Activated CD4-positive, alpha-beta T cell treated with anti-CD3 and anti-CD28 coated beads for 24 hours (primary cell): ENCODE measurements around the gene STK39.
A peak's percentile ranks its signal among the peaks of the same experiment; 100 is the strongest.
"Not testable (repeated sequence)": the region's sequence is repeated elsewhere in the genome, so short reads cannot be mapped to it uniquely, and the experiment has no call there.

Experiments used
- DNase-seq, 2 donors: peaks; one replicate each; pipeline ENCODE4 v3.0.0-alpha.2; 2020; ENCODE audit warnings: low read depth in 2 of 2

STK39 gene

DNA sequence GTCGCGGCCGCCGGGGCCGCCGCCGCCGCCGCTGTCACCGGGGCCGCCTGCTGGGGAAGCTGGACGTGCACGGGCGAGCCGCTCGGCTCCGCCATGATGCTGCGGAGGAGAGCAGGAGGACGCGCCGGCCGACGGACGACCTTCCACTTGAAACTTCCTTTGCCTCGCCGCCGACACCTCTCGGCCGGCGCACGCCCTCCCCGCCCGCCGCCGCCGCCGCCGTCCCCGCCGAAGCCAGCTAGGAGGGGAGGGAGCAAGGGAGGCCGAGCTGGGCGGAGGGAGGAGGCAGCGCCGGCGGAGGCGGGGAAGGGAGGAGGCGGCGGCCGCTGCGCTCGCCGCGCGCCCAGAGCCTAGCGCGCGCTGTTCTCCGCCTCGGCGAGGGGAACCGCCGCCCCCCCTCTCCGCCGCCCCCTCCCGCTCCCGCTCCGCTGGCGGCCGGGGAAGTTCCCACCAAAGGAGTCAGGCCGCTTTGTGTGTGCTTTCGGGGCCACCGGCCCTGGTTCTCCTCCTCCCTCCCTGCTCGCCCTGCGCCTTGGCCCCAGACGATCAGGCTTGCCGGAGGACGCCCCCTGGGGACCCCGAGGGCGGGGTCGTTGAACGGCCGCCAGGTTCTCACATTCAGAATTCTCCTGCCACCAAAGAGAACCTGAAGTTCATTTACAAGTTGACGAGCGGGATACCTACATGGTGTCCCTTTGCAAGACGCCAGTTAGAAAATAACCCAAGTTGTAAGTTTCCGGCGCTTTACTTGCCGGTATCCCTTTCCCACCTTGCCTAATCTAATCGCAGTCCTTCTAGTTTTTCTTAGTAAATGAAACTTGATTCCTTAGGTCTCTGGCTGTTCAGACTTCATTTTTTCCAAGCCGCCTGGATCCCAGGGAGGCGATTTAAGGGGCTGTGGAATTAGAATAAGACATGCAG lies at the start of gene STK39:
STK39 (minus strand) TSS at position 255 of the 921 bp plus-strand sequence; CDS start at position 95, 160 bp downstream.
- DNase-seq: peak; percentile 62 to 69

DNA sequence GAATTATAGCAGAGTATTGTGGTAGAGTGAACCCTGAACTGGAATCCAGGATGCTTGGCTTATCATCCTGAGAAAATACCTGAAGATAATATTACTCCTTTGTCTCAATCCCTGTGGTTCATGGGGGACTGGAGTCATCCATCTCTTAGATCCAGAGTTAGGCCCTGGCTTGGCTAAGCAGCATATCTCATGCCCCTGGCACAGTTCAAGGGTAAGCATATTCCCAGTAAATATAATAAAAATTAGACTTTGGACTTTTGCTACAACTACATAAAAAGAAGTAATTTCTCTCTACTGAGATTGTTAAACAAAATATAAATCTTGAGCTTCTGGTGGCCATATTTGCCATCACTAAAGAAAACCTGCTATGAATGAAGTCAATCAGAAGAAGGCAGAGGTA lies 47.7 kb upstream of the STK39 start:
- no peak for DNase-seq

DNA sequence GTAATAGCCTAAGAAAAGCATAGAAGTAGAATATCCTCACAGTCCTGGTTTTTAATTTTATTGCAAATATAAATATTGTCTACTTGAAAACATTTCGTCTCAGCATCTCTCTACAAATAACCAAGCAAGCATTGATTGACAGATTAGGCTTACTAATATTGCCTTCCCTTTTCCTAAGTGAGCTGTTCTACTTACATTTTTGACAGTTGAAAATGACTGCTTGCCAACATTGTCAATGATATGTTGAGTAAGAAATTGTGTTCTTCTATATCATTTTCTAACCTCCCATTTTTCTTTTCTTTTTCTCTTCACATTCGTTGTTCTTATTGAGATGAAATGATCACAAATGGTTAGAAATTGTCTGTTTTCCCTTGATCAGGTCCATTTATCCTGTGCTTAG lies 47.0 kb upstream of the STK39 start:
- no peak for DNase-seq

DNA sequence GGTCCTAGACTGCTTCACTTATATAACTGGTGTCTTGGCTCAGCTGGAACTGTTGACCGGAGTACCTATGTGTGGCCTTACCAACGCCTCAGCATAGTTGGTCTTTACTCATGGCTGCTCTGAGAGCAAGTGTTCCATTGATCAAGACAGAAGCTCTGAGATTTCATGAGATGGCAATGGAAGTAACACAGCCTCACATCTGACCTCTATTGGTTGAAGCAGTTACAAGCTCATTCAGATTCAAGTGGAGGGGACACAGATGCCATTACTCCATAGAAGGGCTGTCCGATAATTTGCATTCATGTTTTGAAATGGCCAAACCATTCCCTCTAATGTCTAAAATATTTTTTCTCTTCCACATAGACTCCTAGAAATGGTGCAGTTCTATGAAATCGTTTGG lies 46.4 kb upstream of the STK39 start:
- DNase-seq: no peak

DNA sequence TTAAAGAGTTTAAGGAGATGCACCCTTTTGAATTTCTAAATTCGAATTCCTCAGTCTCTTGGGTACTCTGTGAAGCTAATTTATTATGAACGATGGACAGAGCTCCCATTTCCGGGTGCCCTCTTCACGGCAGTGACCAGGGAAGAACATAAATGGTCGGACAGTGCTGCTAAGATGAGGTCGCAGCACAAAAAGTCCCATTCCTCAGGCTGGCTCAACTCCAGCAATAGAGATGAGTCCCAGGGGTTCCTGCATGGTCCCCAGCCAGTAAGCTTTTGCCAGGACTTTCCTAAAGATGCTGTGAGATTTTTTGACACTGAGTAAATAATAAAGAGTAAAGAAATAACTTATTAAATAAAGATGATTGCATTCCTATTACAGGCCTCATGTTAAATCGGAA lies 43.0 kb upstream of the STK39 start:
- DNase-seq: no peak

DNA sequence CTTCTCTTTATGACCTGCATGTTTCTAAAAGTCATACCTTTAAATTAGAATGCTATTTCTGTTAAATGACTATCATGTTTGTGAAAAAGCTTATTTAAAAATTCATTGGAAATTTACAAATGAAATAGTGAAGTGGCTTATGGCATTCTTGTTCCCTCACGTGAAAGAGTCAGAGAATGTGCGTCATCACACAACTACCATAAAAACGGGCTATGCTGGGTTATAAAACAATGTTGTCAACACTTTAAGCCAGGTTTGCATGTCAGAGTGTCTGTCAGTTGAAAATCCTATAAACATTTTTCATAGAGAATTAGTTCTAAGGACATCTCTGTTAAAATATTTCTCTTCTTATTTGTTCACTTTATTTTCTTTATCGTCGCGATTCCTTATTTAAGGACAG lies 42.5 kb upstream of the STK39 start:
- no peak for DNase-seq

DNA sequence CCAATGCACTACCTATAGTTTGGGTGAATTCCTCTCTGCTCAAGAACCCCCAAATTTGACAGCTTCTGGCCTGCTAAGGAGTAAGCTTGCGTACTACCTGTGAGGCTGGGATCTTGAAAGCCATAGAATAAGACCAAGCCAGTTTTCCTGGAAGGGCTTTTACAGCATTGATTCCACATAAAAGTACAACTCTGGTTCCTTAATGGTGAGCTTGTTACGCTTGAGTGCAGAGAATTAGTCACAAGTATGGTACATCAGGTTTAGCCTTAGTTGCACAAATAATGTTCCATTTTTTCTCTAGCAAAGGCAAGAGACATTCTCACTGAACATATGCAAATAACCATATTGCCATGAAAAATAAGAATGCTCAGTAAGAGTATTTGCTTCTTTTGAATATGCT lies 39.1 kb upstream of the STK39 start:
- no peak for DNase-seq

DNA sequence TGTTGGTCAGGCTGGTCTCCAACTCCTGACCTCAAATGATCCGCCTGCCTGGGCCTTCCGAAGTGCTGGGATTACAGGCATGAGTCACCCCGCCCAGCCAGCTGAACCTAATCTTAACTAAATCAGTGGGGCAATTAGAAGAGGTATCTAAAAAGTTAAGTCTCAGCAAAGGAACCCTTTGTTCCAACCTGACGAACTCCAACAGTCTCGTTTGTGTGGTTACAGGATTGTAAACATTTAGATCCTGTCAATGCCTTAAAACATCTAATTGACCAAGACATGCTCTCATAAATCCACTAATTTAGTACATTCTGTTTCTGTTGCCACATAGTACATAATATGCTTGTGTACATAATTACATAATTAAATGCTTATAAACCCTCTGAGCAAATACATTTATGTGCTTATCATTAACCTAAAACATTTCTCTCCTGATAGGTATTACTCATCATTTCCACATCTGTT lies 31.1 kb upstream of the STK39 start:
- no peak for DNase-seq

DNA sequence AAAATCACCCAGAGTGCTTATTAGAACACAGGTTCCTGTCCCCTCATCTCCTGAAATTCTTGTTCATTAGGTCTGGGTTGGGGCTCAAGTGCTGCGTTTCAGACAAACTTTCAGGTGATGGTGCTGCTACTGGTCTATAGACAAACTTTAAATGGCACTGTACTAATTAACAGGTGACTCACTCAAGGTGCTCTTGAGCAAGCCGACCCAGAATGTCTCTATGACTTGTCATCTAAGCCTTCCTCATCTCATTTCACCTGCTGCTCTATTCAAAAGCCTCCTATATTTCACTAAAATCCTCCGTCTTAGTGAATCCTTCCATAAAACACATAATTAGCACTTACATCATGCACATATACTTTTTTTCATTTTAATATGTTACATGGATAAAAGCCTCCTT lies 29.9 kb upstream of the STK39 start:
- no peak for DNase-seq

DNA sequence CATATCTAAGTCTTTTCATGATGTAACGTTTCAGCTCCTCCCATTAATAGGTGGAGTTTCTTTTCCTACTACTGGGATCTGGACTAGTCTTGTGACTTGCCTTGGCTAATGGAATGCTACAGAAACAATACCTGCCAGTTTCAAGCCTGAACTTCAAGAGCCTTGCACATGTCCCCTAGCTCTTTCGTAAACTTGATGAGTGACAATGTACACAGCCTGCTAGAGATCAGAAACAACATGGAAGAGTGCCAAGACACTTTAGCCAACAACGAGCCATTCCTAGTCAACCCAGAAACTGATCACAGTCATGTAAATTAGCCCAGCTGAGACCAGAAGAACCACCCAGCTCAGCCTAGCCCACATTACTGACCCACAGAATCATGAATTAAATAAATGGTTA lies 24.8 kb upstream of the STK39 start:
- no peak for DNase-seq

DNA sequence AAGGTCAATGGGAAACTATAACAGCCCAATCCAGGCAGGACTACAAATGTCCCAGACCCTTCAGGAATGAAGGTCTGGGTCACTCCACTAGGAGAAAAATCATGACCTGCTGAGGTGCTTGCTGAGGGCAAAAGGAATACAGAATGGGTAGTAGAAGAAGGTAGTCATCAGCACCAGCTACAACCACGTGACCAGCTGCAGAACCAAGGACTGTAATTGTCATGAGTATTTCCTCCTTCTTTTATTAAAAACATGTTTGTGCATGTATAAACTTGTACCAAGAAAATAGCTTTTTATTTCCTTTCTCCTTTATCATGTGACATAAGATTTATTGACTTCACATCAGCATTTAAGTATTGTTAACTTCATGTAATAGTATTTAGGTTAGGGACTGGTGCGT lies 15.5 kb upstream of the STK39 start:
- not testable (repeated sequence) for DNase-seq

DNA sequence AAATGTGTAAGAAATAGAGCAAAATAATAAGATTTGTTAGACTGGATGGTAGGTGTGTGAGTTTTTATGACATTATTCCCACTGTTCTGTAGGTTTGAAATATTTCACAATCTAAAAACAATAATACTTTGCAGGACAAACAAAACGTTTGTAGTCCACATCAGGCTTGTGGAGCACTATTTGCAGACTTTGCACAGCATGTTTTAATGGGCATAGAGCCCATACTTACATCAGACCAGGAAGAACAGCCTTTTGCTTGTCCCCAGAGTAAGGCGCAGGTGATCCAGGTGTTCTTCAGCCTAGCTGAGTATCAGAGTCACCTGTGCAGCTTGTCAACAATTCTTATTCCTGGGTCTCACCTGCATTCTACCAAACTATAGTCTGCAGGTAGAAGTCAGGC lies 9.1 kb upstream of the STK39 start:
- DNase-seq: no peak

DNA sequence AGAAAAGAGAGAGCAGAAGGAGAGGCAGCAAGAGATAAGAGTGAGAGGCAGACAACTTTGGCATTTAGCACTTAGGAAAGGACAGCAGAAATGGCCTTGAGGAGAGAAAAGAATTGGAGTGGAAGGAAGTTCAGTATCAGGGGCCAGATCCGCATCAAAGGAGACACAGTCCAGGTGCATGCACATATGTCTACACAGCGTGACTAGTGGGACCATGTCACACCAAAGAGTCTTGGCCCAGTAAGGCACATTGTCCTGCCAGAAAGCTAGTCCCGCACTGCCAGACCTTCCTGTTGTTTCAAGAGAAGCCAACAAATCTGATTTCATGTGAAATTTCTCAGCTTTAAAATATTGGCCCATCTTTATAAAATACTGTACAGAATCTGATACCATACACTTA lies 8.5 kb upstream of the STK39 start:
- no peak for DNase-seq

DNA sequence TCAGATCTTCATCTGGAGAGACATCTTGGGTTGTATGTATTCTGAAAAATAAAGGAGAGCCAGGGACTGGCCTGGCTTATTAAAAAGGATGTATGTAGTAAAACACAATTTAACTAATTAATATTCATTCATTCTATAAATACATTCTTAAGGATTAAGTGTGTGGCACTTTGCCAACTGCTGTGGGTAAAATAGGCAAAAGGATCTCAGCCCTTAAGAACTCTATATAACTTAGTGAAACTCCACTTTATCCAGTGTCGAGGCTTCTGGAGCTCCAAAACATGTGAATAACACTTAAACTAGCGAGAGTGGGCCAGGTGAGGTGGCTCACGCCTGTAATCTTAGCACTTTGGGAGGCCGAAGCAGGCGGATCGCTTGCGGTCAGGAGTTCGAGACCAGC lies 7.7 kb upstream of the STK39 start:
- DNase-seq: no peak

DNA sequence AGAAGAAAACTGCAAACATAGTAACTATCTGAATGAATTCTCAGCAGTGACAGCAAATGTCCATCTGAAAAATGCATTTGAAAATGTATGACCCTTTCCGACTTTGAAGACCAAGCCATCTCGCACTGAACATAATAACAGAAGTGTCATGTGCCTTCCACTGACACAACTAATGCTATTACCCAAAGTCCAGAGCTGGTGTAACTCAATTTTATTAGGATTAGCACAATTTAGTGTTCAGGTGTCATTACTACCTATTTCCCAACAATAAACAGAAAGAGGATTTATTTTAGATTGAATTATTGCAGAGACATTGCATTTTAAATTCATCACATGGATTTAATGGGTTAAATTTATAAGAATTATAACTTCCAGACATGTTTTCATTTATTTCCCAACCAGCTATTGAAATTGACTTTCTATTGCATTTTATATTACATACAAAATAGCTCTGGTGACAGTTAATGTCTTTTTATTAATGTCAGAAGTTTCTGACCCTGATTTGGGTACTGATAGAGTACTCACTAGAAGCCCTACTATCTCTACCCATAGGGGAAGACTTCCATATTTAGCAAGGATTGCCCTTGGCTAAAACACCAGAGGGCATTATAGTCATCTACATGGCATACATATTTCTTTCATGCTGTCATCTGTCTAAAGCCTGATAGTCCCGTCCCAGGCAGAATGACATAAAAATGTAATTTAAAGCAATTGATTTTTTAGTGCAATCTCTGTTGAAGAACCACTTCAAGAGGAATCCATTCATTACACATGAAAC lies 7.0 kb upstream of the STK39 start:
- DNase-seq: no peak

DNA sequence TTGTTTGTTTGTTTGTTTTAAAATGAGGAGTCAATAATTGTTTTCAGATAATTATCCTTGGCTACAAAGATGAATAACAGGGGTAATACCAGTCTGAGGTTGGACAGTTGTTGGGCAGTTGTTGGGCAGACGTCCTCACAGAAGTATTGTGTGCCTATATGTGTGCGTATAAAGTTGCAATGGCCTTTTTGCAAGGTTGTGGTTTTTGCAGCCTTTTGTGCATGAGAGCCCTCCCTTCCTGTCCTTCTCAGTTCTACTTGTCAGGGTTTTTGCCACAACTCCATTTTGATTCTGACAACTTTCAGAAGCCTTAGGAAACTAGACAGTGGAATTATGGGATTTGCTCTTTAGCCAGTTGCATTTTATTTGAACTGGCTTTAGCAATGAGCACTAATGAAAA lies 6.0 kb upstream of the STK39 start:
- DNase-seq: no peak

DNA sequence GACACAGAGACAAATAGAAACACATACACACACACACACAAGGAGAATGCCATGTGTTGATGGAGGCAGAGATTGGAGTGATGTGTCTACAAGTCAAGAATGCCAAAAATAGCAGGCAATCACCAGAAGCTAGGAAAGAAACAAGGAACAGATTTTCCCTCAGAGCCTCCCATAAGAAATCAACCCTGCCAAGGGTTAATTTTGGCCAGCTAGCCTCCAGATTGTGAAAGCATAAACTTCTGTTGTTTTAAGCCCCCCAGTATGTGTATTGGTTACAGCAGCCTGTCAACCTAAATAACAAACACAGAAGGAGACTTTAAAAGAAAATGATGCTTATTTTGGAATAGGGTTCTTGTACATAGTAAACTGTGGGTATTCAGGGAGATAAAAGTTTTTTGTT lies 5.6 kb upstream of the STK39 start:
- DNase-seq: no peak

DNA sequence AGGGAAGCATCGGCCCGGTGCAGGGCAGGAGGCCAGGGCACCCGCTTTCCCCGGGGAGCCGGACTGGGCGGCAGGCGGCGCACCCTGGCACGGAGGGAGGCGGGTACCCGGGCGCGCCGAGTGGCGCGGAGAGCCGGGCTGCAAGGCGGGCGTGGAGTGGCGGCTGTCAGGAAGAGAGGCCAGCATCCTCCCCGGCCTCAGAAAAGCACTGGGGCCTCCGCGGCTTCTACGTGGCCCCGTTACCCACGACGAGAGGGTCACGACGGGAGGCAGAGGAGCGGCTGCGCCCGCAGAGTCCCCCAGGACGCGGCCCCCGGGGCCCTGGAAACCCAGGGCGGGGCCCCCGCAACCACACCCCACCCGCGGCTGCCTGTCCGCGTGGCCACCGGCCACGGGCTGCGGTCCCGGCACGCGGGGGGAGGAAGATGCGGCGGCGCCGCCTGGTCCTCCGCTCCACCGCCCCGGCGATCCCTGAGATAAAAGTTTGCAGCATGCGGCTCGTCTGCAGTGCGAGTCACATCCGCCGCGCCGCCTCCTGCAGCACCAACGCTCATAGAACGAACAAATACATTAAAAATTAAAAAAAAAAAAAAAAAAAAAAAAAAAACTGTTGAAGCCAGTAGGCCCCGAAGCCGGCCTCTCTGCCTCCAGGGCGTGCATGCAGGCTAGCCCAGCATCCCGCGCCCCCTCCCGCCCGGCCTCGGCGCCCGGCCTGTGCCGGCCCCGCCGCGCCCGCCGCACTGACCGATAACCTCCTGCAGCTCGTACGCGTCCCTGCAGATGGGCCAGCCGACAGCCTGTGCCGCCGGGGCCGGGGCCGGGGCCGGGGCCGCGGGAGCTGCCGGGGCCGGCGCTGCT lies 683 bp downstream of the STK39 start:
- peak; percentile 43 to 59 for DNase-seq

DNA sequence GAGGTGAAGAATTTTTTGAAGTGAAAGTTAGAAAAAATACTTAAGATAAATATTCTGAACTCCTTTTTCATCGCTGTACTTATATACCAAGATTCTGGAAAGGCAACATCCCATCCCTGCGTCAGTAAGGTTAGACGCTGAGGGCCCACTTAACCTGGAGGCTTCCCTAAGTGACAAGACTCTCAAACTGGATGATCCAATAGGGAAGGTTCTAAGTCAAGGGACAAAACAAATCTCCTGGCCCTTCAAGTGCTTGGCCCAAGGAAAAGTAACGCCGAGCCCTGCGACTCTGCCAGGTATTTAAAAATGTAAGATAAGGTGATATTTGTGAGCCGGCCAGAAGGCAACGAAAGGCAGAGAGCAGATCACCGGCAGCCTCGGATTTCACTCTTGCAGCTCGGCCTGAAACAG lies 1.3 kb downstream of the STK39 start:
- DNase-seq: no peak

DNA sequence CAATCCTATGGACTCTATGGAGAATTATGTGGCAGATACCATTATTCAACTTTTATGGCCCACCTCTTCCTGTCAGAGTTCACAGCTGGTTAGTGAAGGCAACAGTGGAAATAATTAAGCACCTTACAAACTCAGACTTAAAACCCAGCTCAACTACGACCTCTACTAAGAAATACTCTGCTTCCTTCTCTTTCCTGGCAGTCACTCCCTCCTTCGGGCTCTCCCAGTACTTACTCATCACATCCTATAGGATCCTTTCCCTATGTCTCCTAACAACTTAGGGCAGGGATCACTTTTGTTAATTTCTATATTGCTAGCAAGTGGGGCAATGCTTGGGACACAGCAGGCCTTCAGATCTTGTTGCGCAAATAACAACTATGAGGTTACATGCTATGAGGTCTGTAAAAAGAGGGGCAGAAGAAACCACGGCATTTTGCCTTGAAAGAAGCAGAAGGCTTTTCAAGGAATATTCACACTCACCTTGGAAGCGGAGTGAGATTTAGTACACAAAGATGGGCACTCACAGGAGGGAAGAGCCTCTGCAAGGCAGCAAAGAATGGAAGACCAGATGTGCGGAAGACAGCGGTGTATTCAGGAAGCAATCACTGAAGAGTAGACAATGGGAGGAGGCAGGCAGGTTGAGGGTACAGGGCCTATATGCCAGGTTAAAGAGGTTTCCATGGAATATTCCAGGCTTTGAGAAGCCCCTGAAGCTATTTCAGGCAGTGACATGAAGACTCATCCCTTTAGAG lies 2.1 kb downstream of the STK39 start:
- DNase-seq: no peak

DNA sequence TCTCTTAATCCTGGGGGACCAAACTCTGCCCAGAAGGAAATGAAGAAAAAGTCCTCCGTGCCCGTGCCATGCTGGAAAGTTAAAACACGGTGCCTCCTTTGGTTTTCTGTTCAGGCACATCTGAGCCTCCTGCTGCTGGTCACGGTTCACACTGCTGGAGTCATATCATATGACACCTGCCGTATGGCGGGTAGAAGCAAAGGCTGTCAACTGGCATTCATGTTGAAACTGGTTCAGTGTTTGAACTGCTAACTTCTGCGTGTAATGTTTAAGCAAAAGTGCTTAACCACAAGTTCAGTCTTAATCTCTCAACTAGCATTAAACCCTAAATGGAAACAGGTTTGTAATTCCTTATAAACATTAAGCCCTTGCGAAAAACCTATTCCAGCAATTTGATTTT lies 3.1 kb downstream of the STK39 start:
- DNase-seq: peak; percentile 22 to 34
